GM19035 (cell line): ENCODE results near the gene STPG4.
"Not testable (repeated sequence)": the region's sequence is repeated elsewhere in the genome, so short reads cannot be mapped to it uniquely, and the experiment has no call there.

Experiments
- ATAC-seq: cut with Tn5 transposase; IDR thresholded peaks from one replicate; pipeline ENCODE4 v1.9.1; 2021; ENCODE audit not compliant: unreplicated experiment

The STPG4 gene

DNA sequence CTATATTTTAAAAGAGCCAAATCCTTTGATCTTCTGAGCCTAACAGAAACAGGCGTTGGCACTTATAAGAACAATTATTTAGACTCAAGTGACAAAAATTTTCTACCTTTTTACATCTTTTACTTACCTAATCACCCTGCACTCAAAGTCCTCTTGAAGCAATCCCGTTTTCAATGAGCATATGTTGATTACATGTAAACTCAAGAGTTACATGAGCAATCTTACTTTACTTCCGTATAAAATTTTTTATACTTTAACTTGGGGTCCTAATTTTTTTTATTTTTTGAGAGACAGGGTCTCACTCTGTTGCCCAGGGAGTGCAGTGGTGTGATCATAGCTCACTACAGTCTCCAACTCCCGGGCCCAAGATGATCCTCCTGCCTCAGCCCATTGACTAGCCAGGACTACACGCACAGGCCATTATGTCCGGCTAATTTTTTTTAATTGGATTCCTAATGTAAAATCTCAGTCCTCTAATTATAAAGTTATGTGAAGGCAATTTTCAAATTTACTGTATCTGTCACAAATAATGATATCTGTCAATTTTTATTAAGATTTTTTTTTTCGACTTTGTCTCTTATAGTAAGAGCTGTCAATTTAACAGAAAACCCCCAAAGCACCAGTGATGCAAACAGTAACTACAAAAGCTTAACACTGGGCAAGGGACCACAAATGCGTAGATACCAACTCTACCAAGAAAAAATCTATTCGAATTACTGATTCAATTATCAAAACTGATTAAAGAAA lies 19.1 kb upstream of the STPG4 start:
- no peak for ATAC-seq

- ATAC-seq = no peak
Measured at GRCh38 chr2:47172922-47173695, 18.0 kb upstream of the STPG4 start.

DNA sequence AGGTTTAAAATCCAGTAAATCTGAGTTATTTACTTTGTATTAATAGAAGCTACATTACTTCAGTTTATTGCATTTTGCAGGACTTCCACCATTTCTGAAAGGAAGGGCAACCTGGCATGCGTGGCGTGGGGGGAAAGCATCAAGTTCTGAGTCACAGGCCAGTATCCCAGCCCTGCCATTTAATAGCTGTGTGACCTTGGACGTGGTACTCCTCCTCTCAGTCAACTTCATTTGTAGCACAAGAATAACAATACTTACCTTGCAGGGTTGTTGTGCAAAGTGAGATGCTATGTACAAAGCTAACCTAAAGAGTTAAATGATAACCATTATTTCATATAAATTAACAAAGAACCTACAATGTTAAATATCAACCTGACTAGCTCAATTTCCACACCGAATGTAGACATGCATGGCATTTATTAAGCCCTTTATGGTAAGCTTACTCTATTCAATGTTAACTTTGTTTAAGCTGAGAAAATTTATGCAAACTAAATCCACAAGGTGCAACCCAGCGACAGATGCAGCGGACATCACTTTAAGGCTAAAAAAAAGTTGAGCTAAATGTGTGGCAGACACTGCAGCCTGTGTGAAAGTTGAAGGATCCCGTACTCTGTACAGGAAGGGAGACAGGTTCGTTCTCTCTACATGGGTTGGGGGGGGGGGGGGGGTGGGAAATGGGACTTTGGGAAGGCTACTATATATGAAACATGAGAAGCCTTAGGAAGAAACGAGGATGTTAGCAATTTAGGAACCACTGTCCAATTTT lies 17.2 kb upstream of the STPG4 start:
- no peak for ATAC-seq

GRCh38 chr2:47169784-47170183 lies 14.7 kb upstream of the STPG4 start:
- no peak for ATAC-seq

GRCh38 chr2:47168895-47169294 lies 13.8 kb upstream of the STPG4 start:
- not testable (repeated sequence) for ATAC-seq

- ATAC-seq = no peak
Measured at GRCh38 chr2:47167149-47167548, 12.0 kb upstream of the STPG4 start.

DNA sequence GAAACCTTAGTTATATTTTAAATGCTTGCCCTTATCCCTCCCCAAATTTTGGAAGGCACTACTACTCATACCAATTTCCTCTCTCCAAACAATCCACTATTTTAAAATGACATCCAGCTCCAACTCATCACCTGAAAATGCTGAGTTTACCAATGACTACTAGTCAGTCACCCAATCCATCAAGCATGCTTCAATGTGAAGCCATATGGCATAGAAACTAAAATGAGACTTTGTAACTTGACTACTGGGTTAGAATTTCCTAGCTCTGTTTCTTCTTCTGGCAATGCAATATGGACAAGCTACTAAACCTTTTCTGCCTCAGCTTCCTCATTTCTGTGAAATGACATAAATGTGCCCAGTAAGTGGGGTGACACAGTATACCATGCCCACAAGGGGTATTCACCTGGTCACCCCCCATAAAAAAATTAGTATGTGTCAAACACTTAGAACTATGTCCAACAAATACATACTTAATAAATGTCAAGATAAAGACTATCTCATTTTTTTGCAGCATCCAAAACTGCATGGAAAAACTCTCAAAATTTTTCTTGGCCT lies 10.0 kb upstream of the STPG4 start:
- no peak for ATAC-seq

GRCh38 chr2:47162780-47163179 lies 7.7 kb upstream of the STPG4 start:
- no peak for ATAC-seq

DNA sequence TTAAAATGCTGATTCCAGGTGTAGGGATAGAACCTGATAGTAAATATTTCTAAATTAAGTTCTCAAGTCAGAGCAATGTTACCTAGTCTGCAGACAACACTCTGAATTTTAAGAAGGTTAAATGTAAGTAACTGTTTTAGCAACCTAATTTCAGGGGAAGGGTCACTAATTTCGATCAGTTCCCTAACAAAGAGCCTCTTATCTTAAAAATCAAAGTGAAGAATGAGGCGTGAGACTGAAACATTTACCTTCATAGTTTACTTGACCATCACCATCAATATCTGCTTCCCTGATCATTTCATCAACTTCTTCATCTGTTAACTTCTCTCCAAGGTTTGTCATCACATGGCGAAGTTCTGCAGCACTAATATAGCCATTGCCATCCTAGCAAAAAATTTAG lies 6.4 kb upstream of the STPG4 start:
- no peak for ATAC-seq

GRCh38 chr2:47160660-47161059 lies 5.6 kb upstream of the STPG4 start:
- ATAC-seq = no peak

- no peak for ATAC-seq
Measured at GRCh38 chr2:47160211-47160610, 5.1 kb upstream of the STPG4 start.

- no peak for ATAC-seq
Measured at GRCh38 chr2:47159627-47160026, 4.5 kb upstream of the STPG4 start.

- no peak for ATAC-seq
Measured at GRCh38 chr2:47158576-47158975, 3.5 kb upstream of the STPG4 start.

DNA sequence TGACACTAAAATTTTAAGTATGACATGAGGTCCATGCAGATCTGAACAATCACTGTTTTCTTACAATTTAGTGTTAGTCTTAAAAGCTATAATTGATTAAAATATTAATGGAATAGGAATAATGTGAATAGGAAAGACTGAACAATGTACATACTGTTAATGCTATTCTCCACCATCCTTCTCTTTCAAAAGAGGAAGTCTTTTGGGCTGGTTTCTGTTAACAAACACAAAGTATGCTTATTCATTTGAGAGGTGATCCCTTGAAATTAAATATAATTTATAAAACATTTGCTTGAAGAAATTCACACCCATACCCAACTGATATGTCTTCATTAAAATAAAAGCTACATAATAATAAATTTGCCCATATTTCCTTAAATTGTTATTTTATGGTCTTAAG lies 2.3 kb downstream of the STPG4 start:
- ATAC-seq = no peak

DNA sequence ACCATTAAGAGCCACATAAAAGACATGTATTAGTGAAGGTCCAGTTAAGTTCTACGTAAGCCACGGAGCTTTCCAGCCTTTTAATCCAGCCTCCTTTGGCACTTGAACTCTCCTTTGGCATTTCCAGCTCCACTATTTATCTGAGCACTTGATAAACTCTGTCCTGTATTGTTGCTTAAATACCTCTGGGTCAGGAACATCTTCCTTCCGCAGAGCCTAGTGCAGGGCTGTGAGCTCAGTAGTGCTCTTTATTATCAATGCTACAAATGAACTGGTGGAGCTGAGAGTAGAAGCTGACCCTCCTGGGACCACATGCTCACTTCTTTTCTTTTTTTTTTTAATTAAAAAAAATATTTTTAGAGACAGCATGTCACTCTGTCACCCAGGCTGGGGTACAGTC lies 4.9 kb downstream of the STPG4 start:
- no peak for ATAC-seq

- ATAC-seq = no peak
Measured at GRCh38 chr2:47147021-47147420, 8.1 kb downstream of the STPG4 start.

GRCh38 chr2:47145466-47145865 lies 9.6 kb downstream of the STPG4 start:
- ATAC-seq = no peak

- ATAC-seq = no peak
Measured at GRCh38 chr2:47141520-47141919, 13.6 kb downstream of the STPG4 start.

- ATAC-seq = no peak
Measured at GRCh38 chr2:47134386-47135090, 20.6 kb downstream of the STPG4 start.

DNA sequence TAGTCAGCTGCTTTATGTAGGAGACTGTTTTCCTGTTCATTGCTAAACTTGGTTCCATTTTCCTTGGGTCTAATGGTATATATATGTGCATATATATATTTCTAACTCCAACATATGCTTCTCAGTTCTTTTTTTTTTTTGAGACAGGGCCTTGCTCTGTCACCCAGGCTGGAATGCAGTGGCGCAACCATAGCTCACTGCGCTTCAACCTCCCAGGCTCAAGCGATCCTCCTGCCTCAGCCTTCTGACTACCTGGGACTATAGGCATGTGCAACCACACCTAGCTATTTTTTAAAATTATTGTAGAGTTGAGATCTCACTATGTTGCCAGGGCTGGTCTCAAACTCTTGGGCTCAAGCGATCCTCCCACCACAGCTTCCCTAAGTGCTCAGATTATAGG lies 22.1 kb downstream of the STPG4 start:
- ATAC-seq = no peak

- ATAC-seq = no peak
Measured at GRCh38 chr2:47129191-47129706, 25.9 kb downstream of the STPG4 start.
